ENCODE results near the gene SMIM10L1.

SMIM10L1 gene

DNA sequence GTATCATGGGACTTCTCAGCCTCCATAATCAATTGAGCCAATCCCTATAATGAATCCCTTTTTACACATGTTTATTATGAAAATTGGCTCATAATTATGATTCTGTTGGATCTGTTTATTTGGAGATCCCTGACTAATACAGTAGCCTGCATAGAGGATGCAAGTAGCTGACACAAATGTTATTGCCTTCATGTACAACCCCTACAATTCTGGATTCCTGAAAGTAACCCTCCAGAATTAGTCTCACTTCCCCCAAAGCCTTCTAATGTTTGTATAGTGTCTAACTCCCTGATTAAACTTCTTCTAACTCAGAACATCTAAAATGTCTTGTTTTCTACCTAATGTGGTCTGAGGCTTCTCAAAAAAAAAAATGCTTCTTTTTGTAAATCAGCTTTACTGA, 6.6 kb upstream of the SMIM10L1 start:
- TF ChIP-seq GABPA (IDR thresholded peaks at IDR 0.05; ENCODE audit: low read depth) (no peak), POLR2AphosphoS5 (IDR thresholded peaks at IDR 0.05; ENCODE audit: low read depth) (no peak), SPI1 (IDR thresholded peaks at IDR 0.05; ENCODE audit: borderline replicate concordance, low read depth) (no peak), CTCF (IDR thresholded peaks at IDR 0.05; ENCODE audit: insufficient read depth, low read length) (no peak)
- TF ChIP-seq, protein P1, sequence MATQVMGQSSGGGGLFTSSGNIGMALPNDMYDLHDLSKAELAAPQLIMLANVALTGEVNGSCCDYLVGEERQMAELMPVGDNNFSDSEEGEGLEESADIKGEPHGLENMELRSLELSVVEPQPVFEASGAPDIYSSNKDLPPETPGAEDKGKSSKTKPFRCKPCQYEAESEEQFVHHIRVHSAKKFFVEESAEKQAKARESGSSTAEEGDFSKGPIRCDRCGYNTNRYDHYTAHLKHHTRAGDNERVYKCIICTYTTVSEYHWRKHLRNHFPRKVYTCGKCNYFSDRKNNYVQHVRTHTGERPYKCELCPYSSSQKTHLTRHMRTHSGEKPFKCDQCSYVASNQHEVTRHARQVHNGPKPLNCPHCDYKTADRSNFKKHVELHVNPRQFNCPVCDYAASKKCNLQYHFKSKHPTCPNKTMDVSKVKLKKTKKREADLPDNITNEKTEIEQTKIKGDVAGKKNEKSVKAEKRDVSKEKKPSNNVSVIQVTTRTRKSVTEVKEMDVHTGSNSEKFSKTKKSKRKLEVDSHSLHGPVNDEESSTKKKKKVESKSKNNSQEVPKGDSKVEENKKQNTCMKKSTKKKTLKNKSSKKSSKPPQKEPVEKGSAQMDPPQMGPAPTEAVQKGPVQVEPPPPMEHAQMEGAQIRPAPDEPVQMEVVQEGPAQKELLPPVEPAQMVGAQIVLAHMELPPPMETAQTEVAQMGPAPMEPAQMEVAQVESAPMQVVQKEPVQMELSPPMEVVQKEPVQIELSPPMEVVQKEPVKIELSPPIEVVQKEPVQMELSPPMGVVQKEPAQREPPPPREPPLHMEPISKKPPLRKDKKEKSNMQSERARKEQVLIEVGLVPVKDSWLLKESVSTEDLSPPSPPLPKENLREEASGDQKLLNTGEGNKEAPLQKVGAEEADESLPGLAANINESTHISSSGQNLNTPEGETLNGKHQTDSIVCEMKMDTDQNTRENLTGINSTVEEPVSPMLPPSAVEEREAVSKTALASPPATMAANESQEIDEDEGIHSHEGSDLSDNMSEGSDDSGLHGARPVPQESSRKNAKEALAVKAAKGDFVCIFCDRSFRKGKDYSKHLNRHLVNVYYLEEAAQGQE (IDR thresholded peaks at IDR 0.05; ENCODE audit: insufficient replicate concordance, low read depth): no peak

GRCh38 chr12:11166300-11166699, 4.7 kb upstream of the SMIM10L1 start:
- Histone ChIP-seq H3K27ac (replicated peaks) (no peak overlapping the region), H3K4me3 (replicated peaks; ENCODE audit: insufficient read depth, low read length) (no peak overlapping the region), H3K27me3 (ENCODE audit: insufficient read depth, poor library complexity, severe bottlenecking) (no peaks in the 10 kb centered on the region)
- DNase-seq (ENCODE audit: low read depth in 1 of 2, low spot score in 1 of 2): no peak
- TF ChIP-seq POLR2AphosphoS5 (IDR thresholded peaks at IDR 0.05; ENCODE audit: low read depth): no peak
- no peak for TF ChIP-seq GABPA (IDR thresholded peaks at IDR 0.05; ENCODE audit: low read depth)
- no peak for TF ChIP-seq CTCF (IDR thresholded peaks at IDR 0.05; ENCODE audit: insufficient read depth, low read length)
- no peak for TF ChIP-seq SPI1 (IDR thresholded peaks at IDR 0.05; ENCODE audit: borderline replicate concordance, low read depth)
- TF ChIP-seq, protein P1 (IDR thresholded peaks at IDR 0.05; ENCODE audit: insufficient replicate concordance, low read depth): no peak

More for the DNA sequence above, 6.6 kb upstream of the SMIM10L1 start:
- Histone ChIP-seq H3K27ac (replicated peaks) (no peak overlapping the region), H3K27me3 (ENCODE audit: insufficient read depth, poor library complexity, severe bottlenecking) (no peaks in the 10 kb centered on the region), H3K4me3 (replicated peaks; ENCODE audit: insufficient read depth, low read length) (no peak overlapping the region)
- no peak for DNase-seq (ENCODE audit: low read depth in 1 of 2, low spot score in 1 of 2)

DNA sequence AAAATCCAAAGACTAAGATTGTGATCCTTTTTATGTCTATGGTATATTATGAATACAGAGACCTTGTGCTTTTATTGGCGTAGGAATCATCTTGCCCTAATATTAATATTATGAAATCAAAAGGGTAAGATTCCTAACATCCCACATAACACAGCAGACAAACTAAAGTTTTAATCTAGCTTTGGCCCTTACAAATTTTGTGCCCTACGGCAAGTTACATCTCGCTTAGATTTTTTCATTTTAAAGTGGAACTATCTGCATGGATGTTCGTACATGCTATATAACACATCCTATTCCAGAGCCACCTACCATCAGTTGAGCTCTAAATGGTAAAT, 217 bp upstream of the SMIM10L1 start:
- no peak for DNase-seq (ENCODE audit: low read depth in 1 of 2, low spot score in 1 of 2)
- TF ChIP-seq, protein P1 (IDR thresholded peaks at IDR 0.05; ENCODE audit: insufficient replicate concordance, low read depth): no peak
- no peak for TF ChIP-seq CTCF (IDR thresholded peaks at IDR 0.05; ENCODE audit: insufficient read depth, low read length)
- TF ChIP-seq GABPA (IDR thresholded peaks at IDR 0.05; ENCODE audit: low read depth): peak; percentile 31; the same call in 1 of the 2 replicates
- TF ChIP-seq SPI1 (IDR thresholded peaks at IDR 0.05; ENCODE audit: borderline replicate concordance, low read depth): no peak
- TF ChIP-seq POLR2AphosphoS5 (IDR thresholded peaks at IDR 0.05; ENCODE audit: low read depth): no peak

More for the DNA sequence above, 217 bp upstream of the SMIM10L1 start:
- Histone ChIP-seq H3K4me3 (replicated peaks; ENCODE audit: insufficient read depth, low read length) (peak overlapping the region; percentile 61), H3K27ac (replicated peaks) (peak overlapping the region; percentile 100), H3K27me3 (ENCODE audit: insufficient read depth, poor library complexity, severe bottlenecking) (no peaks in the 10 kb centered on the region)

Data from HL-60 (cell line).